ENCODE results near the gene TSHZ3. TPM values are rescaled to one million over a fixed set of nuclear protein-coding genes. Genes with fewer than 3 reads are reported as not detected.

The TSHZ3 gene
- total and polyA plus RNA-seq, 9 of the 15 experiments (the other 6 are each of a cell fraction or from before 2014, with no cell fraction given): 0.03 to 0.13 (median 0.05) TPM; not detected in 5

DNA sequence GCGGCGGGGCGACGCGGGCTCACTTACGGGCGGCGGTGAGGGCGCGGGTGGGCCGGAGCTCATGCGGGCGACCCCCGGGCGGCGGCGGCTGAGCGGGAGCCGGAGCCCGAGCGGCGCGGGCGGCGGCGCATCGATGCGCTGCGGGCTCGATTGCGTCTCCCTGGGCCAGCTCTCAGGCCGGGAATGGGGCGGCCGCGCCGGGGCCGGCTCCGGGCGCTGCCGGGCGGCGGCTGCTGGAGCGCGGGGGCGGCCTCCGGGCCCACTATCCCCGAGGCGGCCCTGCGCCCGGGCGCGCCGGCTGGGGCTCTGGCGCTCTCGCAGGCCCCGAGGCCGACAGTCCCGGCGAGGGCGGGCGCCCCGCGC, 1.4 kb upstream of the TSHZ3 start (continued):
- TF ChIP-seq, protein P1, sequence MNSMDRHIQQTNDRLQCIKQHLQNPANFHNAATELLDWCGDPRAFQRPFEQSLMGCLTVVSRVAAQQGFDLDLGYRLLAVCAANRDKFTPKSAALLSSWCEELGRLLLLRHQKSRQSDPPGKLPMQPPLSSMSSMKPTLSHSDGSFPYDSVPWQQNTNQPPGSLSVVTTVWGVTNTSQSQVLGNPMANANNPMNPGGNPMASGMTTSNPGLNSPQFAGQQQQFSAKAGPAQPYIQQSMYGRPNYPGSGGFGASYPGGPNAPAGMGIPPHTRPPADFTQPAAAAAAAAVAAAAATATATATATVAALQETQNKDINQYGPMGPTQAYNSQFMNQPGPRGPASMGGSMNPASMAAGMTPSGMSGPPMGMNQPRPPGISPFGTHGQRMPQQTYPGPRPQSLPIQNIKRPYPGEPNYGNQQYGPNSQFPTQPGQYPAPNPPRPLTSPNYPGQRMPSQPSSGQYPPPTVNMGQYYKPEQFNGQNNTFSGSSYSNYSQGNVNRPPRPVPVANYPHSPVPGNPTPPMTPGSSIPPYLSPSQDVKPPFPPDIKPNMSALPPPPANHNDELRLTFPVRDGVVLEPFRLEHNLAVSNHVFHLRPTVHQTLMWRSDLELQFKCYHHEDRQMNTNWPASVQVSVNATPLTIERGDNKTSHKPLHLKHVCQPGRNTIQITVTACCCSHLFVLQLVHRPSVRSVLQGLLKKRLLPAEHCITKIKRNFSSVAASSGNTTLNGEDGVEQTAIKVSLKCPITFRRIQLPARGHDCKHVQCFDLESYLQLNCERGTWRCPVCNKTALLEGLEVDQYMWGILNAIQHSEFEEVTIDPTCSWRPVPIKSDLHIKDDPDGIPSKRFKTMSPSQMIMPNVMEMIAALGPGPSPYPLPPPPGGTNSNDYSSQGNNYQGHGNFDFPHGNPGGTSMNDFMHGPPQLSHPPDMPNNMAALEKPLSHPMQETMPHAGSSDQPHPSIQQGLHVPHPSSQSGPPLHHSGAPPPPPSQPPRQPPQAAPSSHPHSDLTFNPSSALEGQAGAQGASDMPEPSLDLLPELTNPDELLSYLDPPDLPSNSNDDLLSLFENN (IDR thresholded peaks at IDR 0.05; ENCODE audit: low read depth in 2 of 2, low read length in 2 of 2): peak in 1 of 2 experiments; percentile 76; a peak in 2 of 4 replicates
- no peak for TF ChIP-seq ZNF76 (CRISPR knock-in tag; IDR thresholded peaks at IDR 0.05; ENCODE audit: borderline replicate concordance)
- TF ChIP-seq, protein P2, sequence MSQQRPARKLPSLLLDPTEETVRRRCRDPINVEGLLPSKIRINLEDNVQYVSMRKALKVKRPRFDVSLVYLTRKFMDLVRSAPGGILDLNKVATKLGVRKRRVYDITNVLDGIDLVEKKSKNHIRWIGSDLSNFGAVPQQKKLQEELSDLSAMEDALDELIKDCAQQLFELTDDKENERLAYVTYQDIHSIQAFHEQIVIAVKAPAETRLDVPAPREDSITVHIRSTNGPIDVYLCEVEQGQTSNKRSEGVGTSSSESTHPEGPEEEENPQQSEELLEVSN (IDR thresholded peaks at IDR 0.05; ENCODE audit: borderline replicate concordance in 1 of 2, extremely low read depth in 1 of 2, insufficient read depth in 1 of 2, insufficient read length in 1 of 2, low read depth in 1 of 2, low read length in 1 of 2, poor library complexity in 1 of 2, severe bottlenecking in 1 of 2): peak in 1 of 2 experiments; percentile 51

Measured in K562 (cell line).